Astrocyte (in vitro differentiated cells and primary cell): ENCODE data around the gene SCUBE1. TPM values are rescaled to one million over a fixed set of nuclear protein-coding genes. Genes with fewer than 3 reads are reported as not detected.

Experiments
- DNase-seq: peaks from one replicate; pipeline ENCODE4 v3.0.0-alpha.2; 2010; ENCODE audit warnings: low read depth
- FAIRE-seq: peaks from 2 replicates; lab custom pipeline; 2011; peaks lifted over from hg19 to GRCh38; lab: Jason Lieb, UNC
- H2AFZ ChIP-seq: 2 replicates; pipeline ENCODE4 v1.6.0; 2012; ENCODE audit warnings: low read depth, low read length, inconsistent platforms
- H3K27ac ChIP-seq: 2 replicates; pipeline ENCODE4 v1.5.1; 2011; ENCODE audit warnings: low read depth, low read length, inconsistent platforms
- H3K27me3 ChIP-seq: 2 replicates; pipeline ENCODE4 v1.6.0; 2011; ENCODE audit warnings: low read length, inconsistent platforms; ENCODE audit not compliant: insufficient read depth
- H3K36me3 ChIP-seq: 2 replicates; pipeline ENCODE4 v1.5.1; 2011; ENCODE audit warnings: low read length, inconsistent platforms; ENCODE audit not compliant: insufficient read depth
- H3K4me1 ChIP-seq: 2 replicates; pipeline ENCODE4 v1.5.1; 2011; ENCODE audit warnings: low read length, inconsistent platforms; ENCODE audit not compliant: insufficient read depth
- H3K4me2 ChIP-seq: 2 replicates; pipeline ENCODE4 v1.6.0; 2012; ENCODE audit warnings: low read length, inconsistent platforms
- H3K4me3 ChIP-seq: 2 replicates; pipeline ENCODE4 v1.5.1; 2011; ENCODE audit warnings: low read depth, mild to moderate bottlenecking, low read length, inconsistent platforms; ENCODE audit not compliant: insufficient read depth
- H3K79me2 ChIP-seq: 2 replicates; pipeline ENCODE4 v1.6.0; 2012; ENCODE audit warnings: mild to moderate bottlenecking, low read length, inconsistent platforms; ENCODE audit not compliant: insufficient read depth
- H3K9ac ChIP-seq: 2 replicates; pipeline ENCODE4 v1.6.0; 2012; ENCODE audit warnings: mild to moderate bottlenecking, low read length, inconsistent platforms
- H3K9me3 ChIP-seq: 2 replicates; pipeline ENCODE4 v1.5.1; 2012; ENCODE audit warnings: low read depth, mild to moderate bottlenecking, low read length, inconsistent platforms; ENCODE audit not compliant: insufficient read depth
- H4K20me1 ChIP-seq: 2 replicates; pipeline ENCODE4 v1.6.0; 2012; ENCODE audit warnings: low read length, inconsistent platforms; ENCODE audit not compliant: insufficient read depth
- H3K27ac Mint-ChIP-seq: one replicate; pipeline ENCODE4 v1.8.0; 2021; ENCODE audit warnings: mild to moderate bottlenecking, mixed read lengths; ENCODE audit not compliant: unreplicated experiment
- H3K27me3 Mint-ChIP-seq: one replicate; pipeline ENCODE4 v1.8.0; 2021; ENCODE audit warnings: low read depth, mixed read lengths; ENCODE audit not compliant: unreplicated experiment
- H3K36me3 Mint-ChIP-seq: one replicate; pipeline ENCODE4 v1.8.0; 2021; ENCODE audit warnings: low read depth, mixed read lengths; ENCODE audit not compliant: unreplicated experiment
- H3K4me1 Mint-ChIP-seq: one replicate; pipeline ENCODE4 v1.8.0; 2021; ENCODE audit warnings: low read depth, mixed read lengths; ENCODE audit not compliant: unreplicated experiment
- H3K4me3 Mint-ChIP-seq: one replicate; pipeline ENCODE4 v1.8.0; 2021; ENCODE audit warnings: mild to moderate bottlenecking, moderate library complexity, mixed read lengths; ENCODE audit not compliant: unreplicated experiment
- H3K9me3 Mint-ChIP-seq: one replicate; pipeline ENCODE4 v1.8.0; 2021; ENCODE audit warnings: mild to moderate bottlenecking, mixed read lengths; ENCODE audit not compliant: unreplicated experiment
- CTCF ChIP-seq: IDR thresholded peaks from 2 replicates; pipeline ENCODE4 v1.5.1; 2011; ENCODE audit warnings: low read depth, mild to moderate bottlenecking, inconsistent platforms, low read length, moderate library complexity; ENCODE audit not compliant: insufficient read depth
- EZH2 ChIP-seq: IDR thresholded peaks from 2 replicates; pipeline ENCODE4 v1.6.1; 2012; ENCODE audit warnings: mild to moderate bottlenecking, low read length, inconsistent platforms; ENCODE audit not compliant: insufficient read depth
- total RNA-seq: library from RNA; stranded (reverse); gene quantifications from 2 replicates; pipeline ENCODE4 v1.2.1, GENCODE V29; 2021

SCUBE1 gene
- total RNA-seq, 1 donor from 2014 or later = 0.07 TPM

- H3K9ac ChIP-seq = no peak overlapping the region
- DNase-seq = peak; percentile 60
- H3K4me1 Mint-ChIP-seq = peaks cover 12% of the 10 kb centered on the region
- H3K27me3 ChIP-seq = peaks cover 26% of the 10 kb centered on the region
- no peak overlapping the region for H3K4me3 ChIP-seq
- no peak for FAIRE-seq
- H3K27ac Mint-ChIP-seq = no peak overlapping the region
- H3K9me3 Mint-ChIP-seq = no peaks in the 10 kb centered on the region
- TF ChIP-seq CTCF (no peak), EZH2 (no peak)
- H3K9me3 ChIP-seq = no peaks in the 10 kb centered on the region
- H3K4me3 Mint-ChIP-seq = peak overlapping the region; percentile 52
- no peaks in the 10 kb centered on the region for H3K36me3 ChIP-seq
- H3K4me2 ChIP-seq = no peak overlapping the region
- no peaks in the 10 kb centered on the region for H3K79me2 ChIP-seq
- H3K36me3 Mint-ChIP-seq = no peaks in the 10 kb centered on the region
- no peak overlapping the region for H2AFZ ChIP-seq
- H4K20me1 ChIP-seq = no peaks in the 10 kb centered on the region
- no peaks in the 10 kb centered on the region for H3K4me1 ChIP-seq
- H3K27me3 Mint-ChIP-seq = peaks cover 68% of the 10 kb centered on the region
- no peak overlapping the region for H3K27ac ChIP-seq
Observed at GRCh38 chr22:43272301-43272700, 70.9 kb downstream of the SCUBE1 start.

- no peak overlapping the region for H3K4me2 ChIP-seq
- no peaks in the 10 kb centered on the region for H3K4me1 ChIP-seq
- H3K9ac ChIP-seq = no peak overlapping the region
- H3K4me3 ChIP-seq = no peak overlapping the region
- H4K20me1 ChIP-seq = no peaks in the 10 kb centered on the region
- DNase-seq (no peak), FAIRE-seq (no peak)
- no peaks in the 10 kb centered on the region for H3K36me3 ChIP-seq
- Mint-ChIP-seq H3K27ac (no peak overlapping the region), H3K4me1 (peaks cover 7% of the 10 kb centered on the region), H3K36me3 (no peaks in the 10 kb centered on the region), H3K27me3 (peaks cover 70% of the 10 kb centered on the region), H3K9me3 (no peaks in the 10 kb centered on the region), H3K4me3 (no peak overlapping the region)
- H3K27me3 ChIP-seq = peaks cover 37% of the 10 kb centered on the region
- no peak overlapping the region for H3K27ac ChIP-seq
- TF ChIP-seq CTCF = no peak
- H3K9me3 ChIP-seq = no peaks in the 10 kb centered on the region
- no peaks in the 10 kb centered on the region for H3K79me2 ChIP-seq
- H2AFZ ChIP-seq = no peak overlapping the region
Observed at GRCh38 chr22:43270949-43271348, 72.2 kb downstream of the SCUBE1 start.

- no peak overlapping the region for H3K4me2 ChIP-seq
- no peaks in the 10 kb centered on the region for H3K4me1 ChIP-seq
- H3K4me3 Mint-ChIP-seq = no peak overlapping the region
- H3K36me3 Mint-ChIP-seq = no peaks in the 10 kb centered on the region
- peaks cover 38% of the 10 kb centered on the region for H3K27me3 ChIP-seq
- H4K20me1 ChIP-seq = no peaks in the 10 kb centered on the region
- H3K9me3 ChIP-seq = no peaks in the 10 kb centered on the region
- FAIRE-seq = no peak
- H3K4me1 Mint-ChIP-seq = peaks cover 2% of the 10 kb centered on the region
- no peak overlapping the region for H3K9ac ChIP-seq
- no peak for TF ChIP-seq EZH2
- TF ChIP-seq CTCF = peak; percentile 4
- no peaks in the 10 kb centered on the region for H3K9me3 Mint-ChIP-seq
- no peaks in the 10 kb centered on the region for H3K79me2 ChIP-seq
- no peak overlapping the region for H3K4me3 ChIP-seq
- peaks cover 73% of the 10 kb centered on the region for H3K27me3 Mint-ChIP-seq
- DNase-seq = no peak
- no peak overlapping the region for H2AFZ ChIP-seq
- no peak overlapping the region for H3K27ac ChIP-seq
- no peak overlapping the region for H3K27ac Mint-ChIP-seq
- H3K36me3 ChIP-seq = no peaks in the 10 kb centered on the region
Observed at GRCh38 chr22:43270314-43270908, 72.8 kb downstream of the SCUBE1 start.
